Caco-2 (cell line): ENCODE results near the gene PSMC1. TPM values are rescaled to one million over a fixed set of nuclear protein-coding genes. Genes with fewer than 3 reads are reported as not detected.

Source experiments
- BruUV-seq: library from RNA; stranded (reverse); fragments of 400-500 nt; replicated peaks from 2 replicates; lab custom pipeline; 2021; lab: Mats Ljungman, UMichigan
- CTCF ChIA-PET: fragments of 300-600 bp; sonication (Branson Sonifier 250); formaldehyde crosslinking; loops from one replicate; lab custom pipeline; 2022; ENCODE audit warnings: antibody characterized with exemption; lab: Charles Lee
- POLR2A ChIA-PET: fragments of 300-600 bp; sonication (Branson Sonifier 250); formaldehyde crosslinking; loops from one replicate; lab custom pipeline; 2022; ENCODE audit warnings: antibody characterized with exemption; lab: Charles Lee
- DNase-seq, 2 experiments: peaks; one replicate each; pipeline versions ENCODE4 v3.0.0 to v3.0.0-alpha.2; 2020 to 2022
- H3K27me3 ChIP-seq: replicated peaks from 2 replicates; pipeline ENCODE4 v1.6.0; 2011; ENCODE audit warnings: low read length; ENCODE audit not compliant: control insufficient read depth, insufficient read depth
- H3K36me3 ChIP-seq: 2 replicates; pipeline ENCODE4 v1.5.1; 2011; ENCODE audit warnings: low read length; ENCODE audit not compliant: control insufficient read depth, insufficient read depth
- H3K4me1 ChIP-seq: fragments of 250-450 bp; sonication (Bioruptor Pico); 2 replicates; pipeline ENCODE4 v1.5.1; 2020; ENCODE audit warnings: mild to moderate bottlenecking
- H3K4me3 ChIP-seq: 2 replicates; pipeline ENCODE4 v1.5.1; 2011; ENCODE audit warnings: low read depth, mild to moderate bottlenecking, control low read depth, low read length
- H3K9me3 ChIP-seq: fragments of 250-450 bp; sonication (Bioruptor Pico); 2 replicates; pipeline ENCODE4 v1.5.1; 2020; ENCODE audit warnings: mild to moderate bottlenecking, moderate library complexity
- H3K27ac Mint-ChIP-seq: one replicate; pipeline ENCODE4 v1.8.0; 2022; ENCODE audit warnings: mixed read lengths; ENCODE audit not compliant: unreplicated experiment
- H3K27me3 Mint-ChIP-seq: one replicate; pipeline ENCODE4 v1.8.0; 2022; ENCODE audit warnings: mixed read lengths; ENCODE audit not compliant: insufficient read depth, unreplicated experiment
- H3K36me3 Mint-ChIP-seq: one replicate; pipeline ENCODE4 v1.8.0; 2022; ENCODE audit warnings: mild to moderate bottlenecking, mixed read lengths; ENCODE audit not compliant: insufficient read depth, unreplicated experiment
- H3K4me1 Mint-ChIP-seq: one replicate; pipeline ENCODE4 v1.8.0; 2022; ENCODE audit warnings: low read depth, mixed read lengths; ENCODE audit not compliant: unreplicated experiment
- H3K4me3 Mint-ChIP-seq: one replicate; pipeline ENCODE4 v1.8.0; 2022; ENCODE audit warnings: mild to moderate bottlenecking, moderate library complexity, mixed read lengths; ENCODE audit not compliant: unreplicated experiment
- H3K9me3 Mint-ChIP-seq: one replicate; pipeline ENCODE4 v1.8.0; 2022; ENCODE audit warnings: mixed read lengths; ENCODE audit not compliant: unreplicated experiment
- intact Hi-C: fragments of 100-400 bp; cut with micrococcal nuclease; formaldehyde crosslinking; loops from one replicate; pipeline ENCODE4 v1.10.0; 2022; ENCODE audit not compliant: unreplicated experiment
- total RNA-seq: library from RNA; stranded (reverse); gene quantifications from 2 replicates; pipeline ENCODE4 v1.2.3, GENCODE V29; 2022
- TF ChIP-seq, protein P1 (sequence below), 2 experiments: fragments of 200-600 bp in 1 of 2; IDR thresholded peaks; 1 replicate in 1 of 2; 2 replicates in 1 of 2; pipeline versions ENCODE4 v1.5.1 to v1.8.0; 2011 to 2022; ENCODE audit warnings: antibody characterized with exemption in 1 of 2, control low read depth in 1 of 2, inconsistent platforms in 1 of 2, low read depth in 1 of 2, low read length in 1 of 2, mild to moderate bottlenecking in 1 of 2, moderate library complexity in 1 of 2; ENCODE audit not compliant: insufficient read depth in 1 of 2, severe bottlenecking in 1 of 2, unreplicated experiment in 1 of 2

Gene PSMC1
- total RNA-seq, 1 experiment from 2014 or later, result 101 TPM

- H3K27me3 ChIP-seq, result no peaks in the 10 kb centered on the region
- Mint-ChIP-seq H3K36me3 (peaks cover 30% of the 10 kb centered on the region), H3K27me3 (no peaks in the 10 kb centered on the region), H3K27ac (no peak overlapping the region), H3K4me1 (no peaks in the 10 kb centered on the region), H3K9me3 (no peaks in the 10 kb centered on the region), H3K4me3 (no peak overlapping the region)
- no peak for DNase-seq
- H3K9me3 ChIP-seq, result no peaks in the 10 kb centered on the region
- no TSS peak for BruUV-seq
- no peaks in the 10 kb centered on the region; the same call in none of the 2 replicates for H3K36me3 ChIP-seq
- H3K4me1 ChIP-seq, result no peaks in the 10 kb centered on the region
- POLR2A ChIA-PET, result no interaction called here
- no peak overlapping the region for H3K4me3 ChIP-seq
- CTCF ChIA-PET, result no interaction called here
- TF ChIP-seq, protein P1, sequence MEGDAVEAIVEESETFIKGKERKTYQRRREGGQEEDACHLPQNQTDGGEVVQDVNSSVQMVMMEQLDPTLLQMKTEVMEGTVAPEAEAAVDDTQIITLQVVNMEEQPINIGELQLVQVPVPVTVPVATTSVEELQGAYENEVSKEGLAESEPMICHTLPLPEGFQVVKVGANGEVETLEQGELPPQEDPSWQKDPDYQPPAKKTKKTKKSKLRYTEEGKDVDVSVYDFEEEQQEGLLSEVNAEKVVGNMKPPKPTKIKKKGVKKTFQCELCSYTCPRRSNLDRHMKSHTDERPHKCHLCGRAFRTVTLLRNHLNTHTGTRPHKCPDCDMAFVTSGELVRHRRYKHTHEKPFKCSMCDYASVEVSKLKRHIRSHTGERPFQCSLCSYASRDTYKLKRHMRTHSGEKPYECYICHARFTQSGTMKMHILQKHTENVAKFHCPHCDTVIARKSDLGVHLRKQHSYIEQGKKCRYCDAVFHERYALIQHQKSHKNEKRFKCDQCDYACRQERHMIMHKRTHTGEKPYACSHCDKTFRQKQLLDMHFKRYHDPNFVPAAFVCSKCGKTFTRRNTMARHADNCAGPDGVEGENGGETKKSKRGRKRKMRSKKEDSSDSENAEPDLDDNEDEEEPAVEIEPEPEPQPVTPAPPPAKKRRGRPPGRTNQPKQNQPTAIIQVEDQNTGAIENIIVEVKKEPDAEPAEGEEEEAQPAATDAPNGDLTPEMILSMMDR (IDR thresholded peaks at IDR 0.05; ENCODE audit: insufficient read depth in 1 of 2, low read depth in 1 of 2, low read length in 1 of 2, severe bottlenecking in 1 of 2, unreplicated experiment in 1 of 2), result no peak
- intact Hi-C loops, result no loop called here
Measured at GRCh38 chr14:90281756-90282155, 25.4 kb downstream of the PSMC1 start.

DNA sequence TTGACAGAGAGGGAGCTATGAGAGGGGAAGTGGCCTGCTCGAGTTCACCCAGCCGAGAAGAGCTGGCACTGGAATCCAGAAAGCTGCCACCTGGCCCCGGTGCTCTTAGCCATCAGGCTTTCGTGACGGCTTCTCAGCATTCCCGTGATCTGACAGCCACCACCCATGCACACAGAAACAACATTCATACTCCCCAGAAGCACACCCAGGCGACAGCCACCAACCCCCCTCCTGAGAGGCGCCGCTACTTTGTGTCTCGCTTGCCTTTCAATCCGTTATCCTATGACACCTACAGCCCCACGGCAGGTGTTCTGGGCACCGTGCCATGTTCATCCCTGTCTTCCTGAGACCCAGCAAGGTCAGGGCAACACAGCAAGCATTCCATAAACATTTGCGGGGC is 31.4 kb downstream of the PSMC1 start:
- DNase-seq, result no peak
- Histone ChIP-seq H3K9me3 (no peaks in the 10 kb centered on the region), H3K36me3 (peaks cover 2% of the 10 kb centered on the region; the same call in 1 of the 2 replicates), H3K4me1 (no peaks in the 10 kb centered on the region), H3K4me3 (no peak overlapping the region), H3K27me3 (no peaks in the 10 kb centered on the region)
- ChIA-PET CTCF (interaction anchor here (0.5 kb wide), 1 partner anchor 420 kb away, joined by 5 read pairs; no protein-coding TSS in a partner anchor), POLR2A (no interaction called here)
- Mint-ChIP-seq H3K27ac (no peak overlapping the region), H3K4me3 (no peak overlapping the region), H3K4me1 (no peaks in the 10 kb centered on the region), H3K27me3 (no peaks in the 10 kb centered on the region), H3K9me3 (no peaks in the 10 kb centered on the region), H3K36me3 (peaks cover 54% of the 10 kb centered on the region)
- intact Hi-C loops, result loop anchor here (5.0 kb wide), 2 partner anchors 95 to 410 kb away; no protein-coding TSS in a partner anchor
- TF ChIP-seq, protein P1 (IDR thresholded peaks at IDR 0.05; ENCODE audit: insufficient read depth in 1 of 2, low read depth in 1 of 2, low read length in 1 of 2, severe bottlenecking in 1 of 2, unreplicated experiment in 1 of 2), result no peak
- no TSS peak for BruUV-seq

- intact Hi-C loops, result loop anchor here (5.0 kb wide), 2 partner anchors 93 to 408 kb away; no protein-coding TSS in a partner anchor
Measured at GRCh38 chr14:90288651-90289355, 32.5 kb downstream of the PSMC1 start.

More at GRCh38 chr14:90288651-90289355, 32.5 kb downstream of the PSMC1 start:
- POLR2A ChIA-PET, result interaction anchor here (0.6 to 0.7 kb wide), 3 partner anchors 33 to 109 kb away, joined by 3 read pairs; partner anchors contain the start of gene PSMC1
- Mint-ChIP-seq H3K4me3 (no peak overlapping the region), H3K9me3 (no peaks in the 10 kb centered on the region), H3K4me1 (no peaks in the 10 kb centered on the region), H3K27me3 (no peaks in the 10 kb centered on the region), H3K27ac (no peak overlapping the region), H3K36me3 (peaks cover 53% of the 10 kb centered on the region)
- BruUV-seq, result no TSS peak
- TF ChIP-seq, protein P1 (IDR thresholded peaks at IDR 0.05; ENCODE audit: insufficient read depth in 1 of 2, low read depth in 1 of 2, low read length in 1 of 2, severe bottlenecking in 1 of 2, unreplicated experiment in 1 of 2), result no peak
- H3K9me3 ChIP-seq, result no peaks in the 10 kb centered on the region
- peaks cover 2% of the 10 kb centered on the region; the same call in 1 of the 2 replicates for H3K36me3 ChIP-seq
- no peaks in the 10 kb centered on the region for H3K4me1 ChIP-seq
- DNase-seq, result no peak
- H3K4me3 ChIP-seq, result no peak overlapping the region
- no peaks in the 10 kb centered on the region for H3K27me3 ChIP-seq
- CTCF ChIA-PET, result interaction anchor here (0.6 to 1.6 kb wide), 9 partner anchors 13 to 469 kb away, joined by 3 to 14 read pairs (median 5); partner anchors contain the start of gene CALM1
